Breast epithelium (tissue), 3 donors: ENCODE results near the gene MYO1A.

Experiments
- POLR2A ChIP-seq: fragments of 450-650 bp; IDR thresholded peaks from one replicate; pipeline ENCODE4 v1.6.1; 2016; ENCODE audit warnings: antibody characterized with exemption, mild to moderate bottlenecking, moderate library complexity
- POLR2AphosphoS5 ChIP-seq, 3 donors: sonication (generic); formaldehyde crosslinking; IDR thresholded peaks; one replicate each; pipeline ENCODE4 v1.6.1; 2017; ENCODE audit warnings: antibody characterized with exemption in 3 of 3
- TF ChIP-seq, protein P1 (sequence below), 3 donors: fragments of 450-650 bp; IDR thresholded peaks; one replicate each; pipeline ENCODE4 v1.5.1; 2016 to 2017; ENCODE audit warnings: antibody characterized with exemption in 3 of 3, mild to moderate bottlenecking in 3 of 3, moderate library complexity in 3 of 3

- TF ChIP-seq POLR2A (no peak), POLR2AphosphoS5 (IDR thresholded peaks at IDR 0.05) (no peak)
- TF ChIP-seq, protein P1, sequence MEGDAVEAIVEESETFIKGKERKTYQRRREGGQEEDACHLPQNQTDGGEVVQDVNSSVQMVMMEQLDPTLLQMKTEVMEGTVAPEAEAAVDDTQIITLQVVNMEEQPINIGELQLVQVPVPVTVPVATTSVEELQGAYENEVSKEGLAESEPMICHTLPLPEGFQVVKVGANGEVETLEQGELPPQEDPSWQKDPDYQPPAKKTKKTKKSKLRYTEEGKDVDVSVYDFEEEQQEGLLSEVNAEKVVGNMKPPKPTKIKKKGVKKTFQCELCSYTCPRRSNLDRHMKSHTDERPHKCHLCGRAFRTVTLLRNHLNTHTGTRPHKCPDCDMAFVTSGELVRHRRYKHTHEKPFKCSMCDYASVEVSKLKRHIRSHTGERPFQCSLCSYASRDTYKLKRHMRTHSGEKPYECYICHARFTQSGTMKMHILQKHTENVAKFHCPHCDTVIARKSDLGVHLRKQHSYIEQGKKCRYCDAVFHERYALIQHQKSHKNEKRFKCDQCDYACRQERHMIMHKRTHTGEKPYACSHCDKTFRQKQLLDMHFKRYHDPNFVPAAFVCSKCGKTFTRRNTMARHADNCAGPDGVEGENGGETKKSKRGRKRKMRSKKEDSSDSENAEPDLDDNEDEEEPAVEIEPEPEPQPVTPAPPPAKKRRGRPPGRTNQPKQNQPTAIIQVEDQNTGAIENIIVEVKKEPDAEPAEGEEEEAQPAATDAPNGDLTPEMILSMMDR (IDR thresholded peaks at IDR 0.05), result no peak
Measured at GRCh38 chr12:57040750-57041149, 9.2 kb downstream of the MYO1A start.
